Frontal cortex (tissue), 4 donors: ENCODE data around the gene COX10. TPM values are rescaled to one million over a fixed set of nuclear protein-coding genes. Genes with fewer than 3 reads are reported as not detected.

Source experiments
- DNase-seq, 2 donors: peaks; one replicate each; pipeline ENCODE4 v3.0.0; 2012; ENCODE audit warnings: low spot score in 2 of 2
- FAIRE-seq: peaks from 2 replicates; lab custom pipeline; 2012; peaks lifted over from hg19 to GRCh38; lab: Jason Lieb, UNC
- total RNA-seq: library from RNA; depleted of rRNA; stranded (reverse); fragments of >200 nt; gene quantifications from one replicate; pipeline ENCODE4 v1.2.3, GENCODE V29; 2014
- donor health status: control.
- donor health status: control.
- donor health status: control.

Gene COX10
- total RNA-seq, 1 donor from 2014 or later, result 11.8 TPM

DNA sequence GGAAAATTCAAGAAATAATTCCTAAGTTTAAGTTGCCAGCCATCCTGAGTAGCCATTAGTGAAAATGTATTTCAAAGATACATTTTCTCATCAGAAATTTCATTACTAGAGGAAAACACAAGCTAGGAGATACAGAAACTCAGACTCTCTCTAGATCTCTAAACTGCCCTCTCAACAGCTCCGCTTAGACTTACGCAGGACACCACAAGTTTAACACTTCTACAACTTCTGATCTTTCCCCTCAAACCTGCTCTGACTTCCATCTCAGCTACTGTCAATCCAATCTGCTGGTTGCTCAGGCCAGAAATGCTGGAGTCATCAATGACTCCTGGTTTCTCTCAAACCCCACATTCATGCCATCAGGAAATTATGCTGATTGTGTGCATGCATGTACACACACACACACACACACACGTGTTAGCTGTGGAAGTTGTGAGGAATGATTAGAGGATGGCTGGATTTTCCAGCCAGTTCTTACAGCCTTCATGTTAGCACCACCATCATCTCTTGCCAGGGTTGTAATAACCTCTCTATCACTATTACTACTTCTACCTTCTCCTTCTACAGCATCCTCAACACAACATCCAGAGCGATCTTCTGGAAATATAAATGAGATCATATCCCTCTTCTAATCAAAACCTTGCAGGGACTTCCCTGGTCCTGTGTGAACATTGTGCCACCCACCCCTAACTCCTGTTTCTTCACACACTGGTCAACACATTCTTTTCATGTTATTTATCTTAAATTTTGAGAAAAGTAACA lies 47.1 kb downstream of the COX10 start:
- no peak for DNase-seq
- no peak for FAIRE-seq

DNA sequence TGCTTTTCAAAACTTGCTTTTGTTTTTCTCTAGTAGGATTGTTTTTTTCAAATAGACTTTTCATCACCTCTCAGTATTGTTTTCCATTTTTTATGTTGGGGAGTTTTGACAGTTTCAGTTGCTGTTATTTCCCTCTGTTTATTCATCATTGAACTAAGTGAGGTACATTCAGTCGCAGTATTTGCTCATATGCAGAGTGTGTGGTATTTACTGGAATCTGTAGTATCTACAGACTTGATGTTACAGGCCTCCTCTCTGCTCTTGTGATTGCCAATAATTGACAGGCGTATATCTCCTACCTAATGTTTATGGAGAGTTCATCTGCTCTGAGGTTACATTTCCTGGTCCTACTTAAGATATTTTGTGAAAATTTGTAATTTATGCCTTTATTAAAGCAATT lies 49.6 kb downstream of the COX10 start:
- no peak for FAIRE-seq
- DNase-seq, result no peak

DNA sequence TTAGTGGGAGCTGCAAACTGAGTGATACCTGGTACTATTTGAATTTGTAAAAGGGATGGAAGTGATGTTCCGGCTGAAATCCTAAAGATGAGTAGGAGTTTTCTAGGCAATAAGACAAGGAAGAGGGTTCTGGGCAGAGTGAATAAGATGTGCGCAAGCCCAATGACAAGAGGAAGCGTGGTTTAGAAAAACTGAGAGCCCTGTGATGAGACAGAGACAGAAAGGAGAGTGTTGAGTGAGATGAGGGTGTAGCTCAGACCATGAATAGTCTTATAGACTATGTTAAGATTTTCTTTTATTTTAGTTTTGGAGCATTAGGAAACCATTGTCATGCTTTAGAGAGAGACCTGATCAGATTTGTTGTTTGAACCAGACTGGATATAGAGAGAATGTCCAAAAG lies 50.2 kb downstream of the COX10 start:
- DNase-seq (no peak), FAIRE-seq (no peak)

DNA sequence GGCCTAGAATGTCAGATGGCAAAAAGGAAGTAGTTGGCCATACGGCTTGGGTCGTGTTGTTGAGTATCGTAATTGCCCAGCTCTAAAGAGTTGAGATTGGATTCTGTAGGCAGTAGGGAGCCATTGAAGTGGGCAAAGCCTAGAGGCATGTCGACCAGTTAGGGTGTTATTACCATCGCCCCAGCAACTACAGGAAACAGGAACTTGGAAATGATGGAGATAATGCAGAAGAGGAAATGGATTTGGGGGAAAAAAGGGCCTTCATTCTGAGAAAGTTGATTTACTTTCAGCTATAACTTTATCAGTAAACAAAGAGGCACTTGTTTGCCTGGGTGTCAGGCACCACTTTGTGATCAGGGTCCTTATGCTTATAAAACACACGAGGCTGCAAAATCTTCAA lies 52.6 kb downstream of the COX10 start:
- DNase-seq, result no peak
- no peak for FAIRE-seq

DNA sequence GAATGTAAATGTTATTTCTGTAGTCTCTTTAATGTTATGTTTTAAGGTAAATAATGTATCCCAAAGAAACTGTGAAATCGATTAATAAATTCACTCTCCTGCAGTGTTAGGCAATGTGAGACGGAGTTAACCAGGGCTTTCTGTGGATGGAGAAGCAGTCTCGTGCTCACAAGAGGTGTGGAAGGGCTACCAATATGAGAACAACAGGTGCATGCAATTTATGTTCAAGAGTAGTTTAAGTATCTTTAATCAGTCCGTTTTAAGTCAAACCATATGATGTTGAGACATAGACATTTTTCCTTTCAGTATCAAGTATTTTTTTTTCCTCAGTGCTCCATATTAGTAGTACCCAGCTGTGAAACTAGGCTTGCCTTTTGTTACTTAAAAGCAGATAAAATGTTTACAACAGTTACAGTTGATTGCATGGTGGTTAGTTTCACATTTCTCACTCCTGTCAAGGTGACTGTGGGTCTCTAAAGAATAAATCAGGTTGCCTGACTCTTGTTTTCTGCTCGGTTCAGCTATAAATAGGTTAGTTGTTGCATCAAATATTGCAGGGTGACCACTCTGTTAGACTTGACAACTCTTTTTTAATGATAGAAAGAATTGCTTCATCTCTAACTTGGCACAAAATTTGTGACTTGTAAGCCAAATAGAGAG lies 54.4 kb downstream of the COX10 start:
- no peak for FAIRE-seq
- no peak for DNase-seq

DNA sequence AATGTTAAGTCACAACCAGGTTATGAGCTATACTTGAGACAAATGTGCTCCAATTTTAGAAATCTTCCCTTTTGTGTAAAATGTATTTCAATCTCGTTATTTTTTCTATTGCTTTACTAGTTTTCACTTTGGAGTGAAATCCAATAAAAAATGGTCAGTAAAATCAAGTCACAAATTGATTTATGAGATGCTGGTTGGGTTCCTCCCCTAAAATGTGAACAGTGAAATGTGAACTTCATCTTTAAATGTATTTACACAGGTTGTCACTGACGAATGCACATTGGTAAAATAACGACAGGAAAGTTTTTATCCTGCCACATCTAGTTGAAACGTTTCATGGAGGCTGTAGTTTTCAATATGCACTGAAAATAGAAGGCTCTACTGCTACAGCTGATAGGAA lies 55.5 kb downstream of the COX10 start:
- no peak for DNase-seq
- FAIRE-seq, result no peak

DNA sequence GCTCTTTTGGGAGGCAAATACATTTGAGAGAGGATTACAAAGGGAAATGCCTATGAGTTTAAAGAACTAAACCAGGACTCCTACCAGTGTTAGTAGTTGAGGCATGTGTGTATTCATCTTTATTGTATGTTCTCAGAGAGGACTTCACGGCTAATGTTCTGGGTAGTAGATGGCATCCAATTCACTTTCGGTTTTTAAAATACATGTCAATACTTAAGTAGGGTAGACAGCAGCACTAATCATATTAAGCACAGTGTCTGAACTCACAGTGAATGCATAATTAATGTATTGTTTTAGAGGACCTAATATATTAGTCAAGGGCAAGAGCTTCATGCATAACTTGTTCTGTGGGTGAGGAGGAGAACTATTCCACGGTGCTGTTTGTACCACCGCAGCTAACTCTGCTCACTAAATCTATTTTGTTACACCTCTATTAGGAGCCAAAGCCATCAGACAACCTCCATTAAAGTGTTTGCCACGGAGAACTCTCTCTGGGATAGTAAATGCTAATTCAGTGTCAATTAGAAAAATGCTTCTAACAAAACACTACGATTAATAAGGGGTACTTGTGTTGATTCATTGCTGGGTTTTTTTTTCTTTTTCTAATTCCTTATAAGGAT lies 56.3 kb downstream of the COX10 start:
- DNase-seq (no peak), FAIRE-seq (no peak)

DNA sequence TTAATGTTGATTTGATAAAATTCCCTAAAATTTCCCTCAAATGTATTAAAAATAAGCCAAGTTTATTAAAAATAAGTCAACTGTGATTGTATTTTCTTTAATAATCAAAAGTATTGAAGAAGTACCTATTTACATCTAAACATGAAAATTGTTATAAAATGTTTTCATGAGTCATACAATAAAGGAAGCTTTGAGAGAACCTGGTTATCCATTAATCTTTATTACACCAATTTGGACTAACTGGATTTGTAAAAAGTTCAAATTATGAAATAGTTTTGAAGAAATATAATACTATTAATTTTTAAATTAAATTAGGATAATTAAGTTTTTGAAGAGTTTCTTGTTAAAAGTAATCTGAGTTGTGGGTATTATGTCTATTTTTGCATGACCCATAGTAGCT lies 63.8 kb downstream of the COX10 start:
- peak; percentile 64 for FAIRE-seq

DNA sequence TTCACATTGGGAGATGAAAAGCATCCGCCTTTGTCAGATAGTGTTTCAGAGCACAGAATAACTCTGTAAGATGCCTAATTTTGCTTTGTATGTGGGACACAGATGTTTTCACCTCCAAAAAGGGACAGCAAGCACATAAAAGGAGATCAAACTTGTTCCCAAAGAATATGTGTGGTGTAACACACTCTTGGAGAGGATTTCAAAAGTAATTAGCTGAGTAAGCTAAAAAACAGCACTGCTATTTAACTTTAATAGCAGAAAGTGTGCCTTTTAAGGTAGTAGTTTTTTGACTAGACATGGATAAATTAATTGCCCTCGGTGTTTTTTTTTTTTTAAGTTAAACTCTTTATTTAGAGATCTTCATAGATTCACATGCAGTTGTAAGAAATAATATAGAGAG lies 65.2 kb downstream of the COX10 start:
- no peak for FAIRE-seq

More for the DNA sequence above, 63.8 kb downstream of the COX10 start:
- DNase-seq, result no peak

DNA sequence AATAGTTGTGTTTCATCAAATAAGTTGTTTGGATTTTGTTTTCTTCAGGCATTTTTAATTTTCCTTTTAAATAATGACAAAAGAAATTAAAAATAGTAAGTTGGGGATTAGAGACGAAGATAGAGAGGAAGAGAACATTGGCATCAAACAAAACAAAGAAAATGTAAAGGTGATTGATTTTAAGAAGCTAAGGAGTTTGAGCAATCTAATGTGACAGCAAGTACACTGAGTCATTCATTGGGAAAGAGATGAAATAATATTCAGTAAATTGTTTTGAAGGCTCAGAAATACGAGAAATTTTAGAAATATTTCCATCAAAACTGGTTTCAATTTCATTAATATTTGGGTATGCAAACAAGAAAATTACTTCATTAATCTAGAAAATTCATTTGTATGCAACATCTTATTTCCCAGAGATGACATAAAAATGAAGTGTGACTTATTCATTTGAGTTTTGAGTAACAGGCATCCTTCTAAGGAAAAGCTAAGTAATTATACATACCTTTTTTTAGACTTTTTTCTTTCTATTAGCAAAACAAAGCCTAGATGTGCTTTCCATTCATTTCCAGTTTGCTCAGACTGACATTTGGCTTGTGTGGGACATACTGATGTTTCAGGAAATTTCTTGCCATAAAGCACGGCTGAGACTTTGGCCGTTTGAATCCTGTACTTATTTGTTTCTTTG lies 66.7 kb downstream of the COX10 start:
- FAIRE-seq, result no peak
- DNase-seq, result no peak

More for the DNA sequence above, 65.2 kb downstream of the COX10 start:
- DNase-seq, result no peak

DNA sequence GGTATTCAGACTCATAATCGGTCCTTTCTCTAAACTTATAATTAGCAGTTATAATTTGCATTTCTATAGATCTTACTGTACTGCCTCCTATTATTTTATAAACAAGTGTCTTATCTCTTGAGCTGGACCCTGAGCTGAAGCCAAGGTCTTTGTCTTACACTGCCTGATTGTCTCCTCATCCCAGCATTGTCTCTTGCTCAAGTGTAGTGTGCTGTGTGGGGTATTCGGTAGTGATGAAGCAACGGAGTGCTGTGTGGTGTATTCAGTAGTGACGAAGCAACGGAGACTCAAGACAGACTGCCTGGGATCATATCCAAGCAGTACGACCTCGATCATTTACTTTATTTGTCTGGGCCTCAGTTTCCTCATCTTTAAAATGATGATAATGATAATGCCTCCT lies 69.3 kb downstream of the COX10 start:
- FAIRE-seq (no peak), DNase-seq (no peak)

DNA sequence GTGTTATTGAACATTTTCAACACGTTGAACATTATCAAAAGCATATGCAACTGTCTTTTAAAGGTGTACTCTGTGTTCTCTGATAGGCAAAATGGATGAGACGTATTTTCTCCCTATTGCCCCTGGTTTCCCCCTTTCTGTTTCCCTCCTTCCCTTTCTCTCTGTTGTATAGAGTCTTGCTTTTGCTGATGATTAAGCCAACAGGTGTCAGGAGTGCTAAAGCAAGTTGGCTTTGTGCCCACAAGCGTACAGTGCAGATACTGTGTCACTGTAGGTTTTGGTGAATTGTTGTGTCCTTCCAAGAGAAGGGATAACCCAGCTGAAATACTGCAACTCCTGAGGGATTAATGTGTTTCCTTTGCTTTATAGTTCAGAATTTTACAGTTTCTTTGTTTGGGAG lies 74.4 kb downstream of the COX10 start:
- no peak for FAIRE-seq

DNA sequence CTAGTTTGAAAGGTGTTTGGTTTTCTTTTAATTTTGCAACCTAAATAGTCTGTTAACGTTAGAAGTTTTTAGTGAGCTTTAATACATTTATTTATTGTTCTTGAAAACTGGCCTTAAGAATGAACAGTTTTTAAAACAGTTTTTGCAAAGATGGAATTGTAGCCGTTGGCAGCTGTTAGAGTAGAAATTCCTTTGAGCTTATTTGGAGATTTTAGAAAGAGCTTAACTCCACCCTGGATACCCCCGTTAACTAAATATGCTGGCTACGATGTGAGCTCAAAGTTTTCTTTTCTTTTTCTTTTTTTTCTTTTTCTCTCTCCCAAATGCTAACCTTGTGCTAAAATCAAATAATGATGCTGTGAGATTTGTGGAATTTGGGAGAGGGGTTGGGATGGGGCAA lies 75.2 kb downstream of the COX10 start:
- DNase-seq, result no peak
- FAIRE-seq, result no peak

More for the DNA sequence above, 74.4 kb downstream of the COX10 start:
- no peak for DNase-seq

DNA sequence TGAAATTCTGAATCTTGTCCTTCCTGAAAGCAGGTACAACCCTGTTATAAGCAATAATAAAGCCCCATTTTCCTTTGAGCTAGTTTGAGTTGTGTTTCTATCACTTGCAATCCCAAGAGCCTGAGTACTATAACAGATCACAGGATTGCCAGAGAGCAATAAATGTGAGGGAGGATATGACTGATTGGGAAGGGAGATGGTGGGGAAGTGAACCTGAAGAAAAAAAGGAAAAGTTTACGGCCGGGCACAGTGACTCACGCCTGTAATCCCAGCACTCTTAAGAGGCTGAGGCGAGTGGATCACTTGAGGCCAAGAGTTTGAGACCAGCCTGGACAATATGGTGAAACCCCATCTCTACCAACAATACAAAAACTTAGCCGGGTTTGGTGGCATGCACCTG lies 80.4 kb downstream of the COX10 start:
- DNase-seq (no peak), FAIRE-seq (no peak)

DNA sequence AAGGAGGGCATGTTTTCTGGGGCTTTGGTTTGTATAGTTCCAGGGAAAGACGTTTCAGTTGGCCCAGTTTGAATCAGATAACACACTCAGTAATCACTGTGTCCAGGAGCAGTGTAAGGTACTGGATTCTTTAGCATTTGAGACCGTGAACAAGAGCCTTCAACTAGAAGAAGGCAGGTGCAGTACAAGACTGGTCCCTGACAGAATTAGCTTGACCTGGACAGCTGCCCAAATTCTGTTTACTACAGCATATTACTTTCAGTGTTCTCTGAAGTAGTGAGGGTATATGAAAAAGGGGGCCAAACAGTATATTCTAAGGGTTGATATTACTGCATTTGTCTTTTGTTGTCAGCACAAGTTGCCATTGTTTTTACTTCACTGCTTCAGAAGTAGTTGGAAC lies 81.3 kb downstream of the COX10 start:
- DNase-seq (no peak), FAIRE-seq (no peak)

DNA sequence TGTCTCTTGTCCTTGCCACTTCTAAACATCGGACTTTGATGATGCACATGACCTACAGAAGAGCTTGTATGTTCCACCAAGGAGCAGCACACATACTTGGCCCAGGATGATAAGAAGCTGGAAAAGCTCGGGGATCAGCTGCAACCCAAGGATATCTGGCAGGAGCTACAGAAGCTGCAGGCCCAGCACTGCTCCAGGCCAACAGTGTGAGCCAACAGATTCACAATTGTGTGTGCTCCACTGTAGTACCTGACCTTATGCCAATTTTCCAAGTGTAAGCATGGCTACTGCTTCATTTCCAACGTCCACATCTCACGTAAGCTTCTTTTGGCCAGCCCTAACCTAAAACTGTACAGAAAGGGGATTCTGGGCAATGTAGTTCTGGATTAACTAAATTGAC lies 83.4 kb downstream of the COX10 start:
- DNase-seq (no peak), FAIRE-seq (no peak)

DNA sequence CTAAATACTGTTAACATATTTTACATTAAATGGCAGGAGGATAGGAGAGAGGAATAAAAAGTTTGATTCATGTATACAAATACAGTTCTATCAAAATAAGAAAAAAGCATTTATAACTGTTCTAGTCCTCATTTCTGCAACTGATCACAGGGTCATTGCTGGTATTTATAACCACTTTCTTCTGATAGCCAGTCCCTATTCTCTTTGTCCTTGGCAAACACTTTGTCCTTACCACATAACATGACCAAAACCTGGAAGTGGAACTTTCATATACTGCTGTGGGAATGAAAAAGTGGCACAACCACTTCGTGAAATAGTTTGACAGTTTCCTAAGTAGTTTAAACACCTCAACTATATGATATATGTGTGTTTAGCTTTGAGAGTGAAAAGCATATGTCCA lies 84.1 kb downstream of the COX10 start:
- FAIRE-seq, result no peak
- no peak for DNase-seq

DNA sequence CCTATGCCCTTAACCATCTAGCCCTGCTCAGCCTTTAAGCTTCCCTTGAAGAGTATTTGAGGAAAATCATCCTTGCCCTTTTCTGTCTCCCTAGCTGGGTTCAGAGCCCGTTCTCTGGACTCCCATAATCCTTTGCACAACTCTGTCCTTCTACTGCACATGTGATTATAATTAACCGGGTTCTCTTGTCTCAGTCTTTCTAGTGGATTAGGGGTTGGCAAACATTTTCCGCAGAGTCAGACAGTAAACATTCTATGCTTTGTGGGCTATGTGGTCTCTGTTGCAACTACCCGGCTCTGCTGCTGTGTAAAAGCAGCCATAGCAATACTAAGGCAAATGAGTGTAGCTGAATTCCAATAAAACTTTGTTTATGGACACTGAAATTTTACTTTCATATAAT lies 87.4 kb downstream of the COX10 start:
- DNase-seq, result no peak
- no peak for FAIRE-seq

DNA sequence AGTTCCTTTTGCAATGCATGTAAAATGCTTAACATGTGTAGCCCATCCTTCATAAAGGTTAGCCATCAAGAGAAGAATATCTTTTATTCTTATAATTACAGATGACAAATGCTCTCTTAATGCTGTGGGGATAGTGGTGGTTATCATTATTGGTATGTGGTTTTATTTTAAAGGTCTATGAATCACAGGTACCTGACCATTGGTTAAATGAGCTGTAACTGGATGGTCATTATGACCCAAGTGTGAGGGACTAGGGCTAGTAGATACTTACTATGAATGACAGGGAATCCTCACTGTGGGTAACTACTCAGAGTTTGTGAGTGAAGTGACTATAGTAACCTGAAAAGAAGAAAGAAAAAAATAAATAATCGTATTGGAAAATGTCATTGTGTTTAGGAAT lies 88.5 kb downstream of the COX10 start:
- DNase-seq (no peak), FAIRE-seq (no peak)

DNA sequence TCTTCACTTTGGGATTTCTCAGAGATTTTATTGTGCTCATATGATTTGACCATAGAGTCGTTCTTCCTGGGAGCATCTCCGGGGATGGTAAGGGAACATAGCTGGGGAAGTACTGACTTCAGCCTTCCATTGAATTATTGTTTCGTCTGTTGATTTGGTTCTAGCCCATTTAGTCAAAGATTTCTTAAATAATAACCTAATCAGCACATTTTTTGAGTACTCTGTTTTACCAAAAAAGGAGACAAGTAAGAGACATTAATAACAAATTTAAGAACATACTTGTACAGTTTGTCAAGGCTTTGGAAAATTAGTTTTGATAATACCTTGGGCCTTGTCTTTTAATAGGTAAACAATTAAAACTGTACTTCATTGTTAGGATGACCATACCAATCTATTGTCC lies 89.4 kb downstream of the COX10 start:
- no peak for FAIRE-seq

DNA sequence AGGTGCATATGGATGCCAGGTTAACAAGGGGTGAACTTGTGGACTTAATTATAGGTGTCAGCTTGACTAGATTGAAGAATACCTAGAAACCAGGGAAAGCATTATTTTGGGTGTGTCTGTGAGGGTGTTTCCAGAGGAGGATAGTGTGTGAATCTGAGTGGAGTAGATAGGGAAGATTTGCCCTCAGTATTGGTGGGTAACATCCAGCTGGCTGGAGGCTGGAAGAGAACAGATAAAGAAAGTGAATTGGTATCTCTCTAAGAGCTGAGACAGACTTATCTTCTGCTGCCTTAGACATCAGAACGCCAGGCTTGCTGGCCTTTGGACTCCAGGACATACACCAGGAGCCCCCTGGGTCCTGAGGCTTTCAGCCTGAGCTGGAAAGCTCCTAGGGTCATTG lies 92.1 kb downstream of the COX10 start:
- DNase-seq, result no peak
- FAIRE-seq, result no peak

More for the DNA sequence above, 89.4 kb downstream of the COX10 start:
- no peak for DNase-seq
